NT2/D1 (cell line): Measurements from ENCODE around the gene FBLN1.

Experiments
- SUZ12 ChIP-seq: IDR thresholded peaks from 2 replicates; pipeline ENCODE4 v1.6.1; 2011; ENCODE audit not compliant: insufficient read length, insufficient read depth; ENCODE audit errors: extremely low read depth
- YY1 ChIP-seq: IDR thresholded peaks from 2 replicates; pipeline ENCODE4 v1.6.1; 2011; ENCODE audit not compliant: insufficient read length, insufficient read depth
- ZNF274 ChIP-seq: IDR thresholded peaks from 2 replicates; pipeline ENCODE4 v1.6.1; 2011; ENCODE audit warnings: mild to moderate bottlenecking, low read depth, low read length

DNA sequence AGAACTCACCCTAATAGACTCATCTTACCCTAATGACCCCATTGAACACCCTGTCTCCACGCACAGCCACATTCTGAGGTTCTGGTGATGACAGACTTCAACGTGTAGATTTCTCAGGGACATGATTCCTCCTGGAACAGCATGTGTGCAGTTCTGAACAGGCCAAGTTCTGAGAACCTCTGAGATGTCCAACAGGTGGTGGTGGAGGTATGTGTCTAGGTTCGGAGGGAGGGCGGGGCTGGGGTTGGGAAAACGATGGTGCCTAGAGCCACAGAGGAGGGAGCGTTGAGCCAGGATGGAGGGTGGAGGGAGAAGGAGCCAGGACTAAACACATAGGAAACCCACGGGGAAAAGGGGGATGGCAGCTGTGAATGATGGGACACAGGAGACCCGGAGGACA is 43.4 kb upstream of the FBLN1 start:
- TF ChIP-seq ZNF274: no peak
- no peak for TF ChIP-seq YY1
- TF ChIP-seq SUZ12: no peak
